ENCODE data around the gene NOTCH1.
A peak's percentile ranks its signal among the peaks of the same experiment; 100 is the strongest.

The NOTCH1 gene

GRCh38 chr9:136471802-136472487 is 73.9 kb downstream of the NOTCH1 start:
- H3K27me3 ChIP-seq (ENCODE audit: control insufficient read depth in 3 of 3, insufficient read depth in 3 of 3, low read depth in 1 of 3, low read length in 3 of 3): no peaks in the 10 kb centered on the region
- DNase-seq (ENCODE audit: low spot score): no peak

GRCh38 chr9:136470792-136471469 is 74.9 kb downstream of the NOTCH1 start:
- Histone ChIP-seq H3K27ac (replicated peaks; ENCODE audit: low read length) (no peak overlapping the region), H3K79me1 (ENCODE audit: low read depth, low read length) (peaks cover 24% of the 10 kb centered on the region), H3K18ac (ENCODE audit: low read length) (no peak overlapping the region), H3K9me3 (replicated peaks in 1 of 2; ENCODE audit: control insufficient read depth in 2 of 2, insufficient read depth in 1 of 2, low read depth in 1 of 2, low read length in 2 of 2) (no peaks in the 10 kb centered on the region), H2AFZ (ENCODE audit: low read length) (no peak overlapping the region), H4K91ac (ENCODE audit: low read depth, low read length, poor library complexity) (no peak overlapping the region), H2BK120ac (ENCODE audit: low read depth, low read length) (no peak overlapping the region), H2BK12ac (ENCODE audit: low read length) (no peak overlapping the region), H3K4me3 (ENCODE audit: low read length in 2 of 2) (no peak overlapping the region), H2BK5ac (ENCODE audit: low read length) (no peak overlapping the region), H3K36me3 (replicated peaks in 1 of 2; ENCODE audit: control insufficient read depth in 2 of 2, insufficient read depth in 2 of 2, low read length in 2 of 2) (peaks cover 72 to 100% of the 10 kb centered on the region in 2 donors), H2BK15ac (ENCODE audit: low read length) (no peak overlapping the region), H3K4ac (ENCODE audit: low read length) (no peak overlapping the region), H3K4me1 (ENCODE audit: control insufficient read depth in 2 of 2, insufficient read depth in 1 of 2, low read depth in 1 of 2, low read length in 2 of 2) (no peaks in the 10 kb centered on the region), H3K23ac (ENCODE audit: low read depth, low read length, poor library complexity) (peak overlapping the region; percentile 44), H3K14ac (ENCODE audit: low read length) (no peak overlapping the region), H2AK5ac (ENCODE audit: low read depth, low read length) (no peak overlapping the region), H3K9ac (ENCODE audit: low read depth, low read length, poor library complexity) (no peak overlapping the region), H4K8ac (ENCODE audit: low read depth, low read length) (no peak overlapping the region), H3K27me3 (ENCODE audit: control insufficient read depth in 3 of 3, insufficient read depth in 3 of 3, low read depth in 1 of 3, low read length in 3 of 3) (no peaks in the 10 kb centered on the region), H3K4me2 (ENCODE audit: insufficient read depth, low read length, poor library complexity, severe bottlenecking) (no peak overlapping the region)
- WGBS, 2 donors (ENCODE audit: extremely low coverage in 2 of 2, insufficient read length in 2 of 2, insufficient replicate concordance in 1 of 2): no CpG with 5 or more reads among the region's 12 CpGs
- no peak for DNase-seq (ENCODE audit: low spot score)

More at GRCh38 chr9:136471802-136472487, 73.9 kb downstream of the NOTCH1 start:
- Histone ChIP-seq H4K91ac (ENCODE audit: low read depth, low read length, poor library complexity) (no peak overlapping the region), H3K4ac (ENCODE audit: low read length) (no peak overlapping the region), H2BK15ac (ENCODE audit: low read length) (no peak overlapping the region), H3K14ac (ENCODE audit: low read length) (no peak overlapping the region), H3K36me3 (replicated peaks in 1 of 2; ENCODE audit: control insufficient read depth in 2 of 2, insufficient read depth in 2 of 2, low read length in 2 of 2) (peaks cover 79 to 100% of the 10 kb centered on the region in 2 donors), H3K9me3 (replicated peaks in 1 of 2; ENCODE audit: control insufficient read depth in 2 of 2, insufficient read depth in 1 of 2, low read depth in 1 of 2, low read length in 2 of 2) (no peaks in the 10 kb centered on the region), H2BK5ac (ENCODE audit: low read length) (no peak overlapping the region), H2BK12ac (ENCODE audit: low read length) (no peak overlapping the region), H2AK5ac (ENCODE audit: low read depth, low read length) (no peak overlapping the region), H3K79me1 (ENCODE audit: low read depth, low read length) (peaks cover 28% of the 10 kb centered on the region), H3K4me1 (ENCODE audit: control insufficient read depth in 2 of 2, insufficient read depth in 1 of 2, low read depth in 1 of 2, low read length in 2 of 2) (no peaks in the 10 kb centered on the region), H3K27ac (replicated peaks; ENCODE audit: low read length) (no peak overlapping the region), H3K4me2 (ENCODE audit: insufficient read depth, low read length, poor library complexity, severe bottlenecking) (no peak overlapping the region), H3K18ac (ENCODE audit: low read length) (no peak overlapping the region), H4K8ac (ENCODE audit: low read depth, low read length) (no peak overlapping the region), H2BK120ac (ENCODE audit: low read depth, low read length) (no peak overlapping the region), H3K4me3 (ENCODE audit: low read length in 2 of 2) (no peak overlapping the region), H3K23ac (ENCODE audit: low read depth, low read length, poor library complexity) (no peak overlapping the region), H2AFZ (ENCODE audit: low read length) (no peak overlapping the region), H3K9ac (ENCODE audit: low read depth, low read length, poor library complexity) (no peak overlapping the region)
- WGBS, 2 donors (ENCODE audit: extremely low coverage in 2 of 2, insufficient read length in 2 of 2, insufficient replicate concordance in 1 of 2): no CpG with 5 or more reads among the region's 19 CpGs

DNA sequence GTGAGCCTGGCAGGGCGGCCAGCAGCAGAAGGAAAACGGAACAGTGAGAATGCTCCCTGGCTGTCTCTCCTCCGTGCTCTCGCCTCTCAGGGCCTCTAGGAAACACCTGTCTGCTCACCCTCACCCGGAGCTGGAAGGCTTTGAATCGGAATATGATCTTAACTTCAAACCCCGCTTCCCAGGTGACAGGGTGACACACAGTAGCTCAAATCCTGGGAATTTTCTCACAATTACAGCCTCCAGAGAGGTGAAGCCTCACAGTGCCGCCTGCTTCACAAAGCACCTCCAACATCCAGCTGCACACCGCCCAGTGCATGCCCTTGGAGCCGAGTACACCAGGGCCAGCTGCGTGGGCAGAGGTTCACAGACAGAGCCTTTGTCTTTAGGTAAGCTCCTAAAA is 75.5 kb downstream of the NOTCH1 start:
- WGBS, 2 donors (ENCODE audit: extremely low coverage in 2 of 2, insufficient read length in 2 of 2, insufficient replicate concordance in 1 of 2): no CpG with 5 or more reads among the region's 11 CpGs
- Histone ChIP-seq H4K8ac (ENCODE audit: low read depth, low read length) (no peak overlapping the region), H3K9me3 (replicated peaks in 1 of 2; ENCODE audit: control insufficient read depth in 2 of 2, insufficient read depth in 1 of 2, low read depth in 1 of 2, low read length in 2 of 2) (no peaks in the 10 kb centered on the region), H3K9ac (ENCODE audit: low read depth, low read length, poor library complexity) (no peak overlapping the region), H3K4ac (ENCODE audit: low read length) (no peak overlapping the region), H2BK5ac (ENCODE audit: low read length) (no peak overlapping the region), H2BK15ac (ENCODE audit: low read length) (no peak overlapping the region), H3K4me2 (ENCODE audit: insufficient read depth, low read length, poor library complexity, severe bottlenecking) (no peak overlapping the region), H3K36me3 (replicated peaks in 1 of 2; ENCODE audit: control insufficient read depth in 2 of 2, insufficient read depth in 2 of 2, low read length in 2 of 2) (peaks cover 73 to 100% of the 10 kb centered on the region in 2 donors), H3K18ac (ENCODE audit: low read length) (no peak overlapping the region), H2AFZ (ENCODE audit: low read length) (no peak overlapping the region), H3K14ac (ENCODE audit: low read length) (no peak overlapping the region), H3K4me1 (ENCODE audit: control insufficient read depth in 2 of 2, insufficient read depth in 1 of 2, low read depth in 1 of 2, low read length in 2 of 2) (no peaks in the 10 kb centered on the region), H2BK12ac (ENCODE audit: low read length) (no peak overlapping the region), H2AK5ac (ENCODE audit: low read depth, low read length) (no peak overlapping the region), H4K91ac (ENCODE audit: low read depth, low read length, poor library complexity) (no peak overlapping the region), H3K4me3 (ENCODE audit: low read length in 2 of 2) (no peak overlapping the region), H3K79me1 (ENCODE audit: low read depth, low read length) (peaks cover 22% of the 10 kb centered on the region), H3K23ac (ENCODE audit: low read depth, low read length, poor library complexity) (no peak overlapping the region), H3K27ac (replicated peaks; ENCODE audit: low read length) (no peak overlapping the region), H3K27me3 (ENCODE audit: control insufficient read depth in 3 of 3, insufficient read depth in 3 of 3, low read depth in 1 of 3, low read length in 3 of 3) (no peaks in the 10 kb centered on the region), H2BK120ac (ENCODE audit: low read depth, low read length) (no peak overlapping the region)
- no peak for DNase-seq (ENCODE audit: low spot score)

DNA sequence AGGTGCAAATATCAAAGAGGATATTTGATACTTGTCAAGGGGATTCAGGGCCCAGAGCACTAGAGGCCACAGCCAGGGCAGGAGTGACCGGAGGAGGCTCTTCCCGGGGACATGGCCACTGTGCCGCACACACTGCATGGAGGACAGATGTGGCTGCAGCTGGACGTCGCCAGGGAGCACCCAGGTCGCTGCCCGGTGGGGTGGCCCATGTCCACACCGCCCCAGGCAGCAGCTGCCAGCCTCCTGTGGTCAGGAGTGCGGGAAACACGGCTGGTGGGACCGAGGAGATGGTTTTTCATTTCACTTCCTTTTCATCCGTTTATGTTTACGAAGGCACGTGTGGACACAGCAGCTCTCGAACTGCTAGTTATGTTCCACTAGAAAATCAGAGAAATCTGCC is 78.1 kb downstream of the NOTCH1 start:
- H3K27ac ChIP-seq (replicated peaks; ENCODE audit: low read length): no peak overlapping the region
- no peak overlapping the region for H2BK120ac ChIP-seq (ENCODE audit: low read depth, low read length)
- WGBS, 2 donors (ENCODE audit: extremely low coverage in 2 of 2, insufficient read length in 2 of 2, insufficient replicate concordance in 1 of 2): no CpG with 5 or more reads among the region's 15 CpGs
- H3K9me3 ChIP-seq (replicated peaks in 1 of 2; ENCODE audit: control insufficient read depth in 2 of 2, insufficient read depth in 1 of 2, low read depth in 1 of 2, low read length in 2 of 2): no peaks in the 10 kb centered on the region
- H4K91ac ChIP-seq (ENCODE audit: low read depth, low read length, poor library complexity): no peak overlapping the region
- no peak overlapping the region for H2AK5ac ChIP-seq (ENCODE audit: low read depth, low read length)
- no peaks in the 10 kb centered on the region for H3K27me3 ChIP-seq (ENCODE audit: control insufficient read depth in 3 of 3, insufficient read depth in 3 of 3, low read depth in 1 of 3, low read length in 3 of 3)
- no peak overlapping the region for H3K14ac ChIP-seq (ENCODE audit: low read length)
- H2AFZ ChIP-seq (ENCODE audit: low read length): no peak overlapping the region
- peaks cover 17% of the 10 kb centered on the region for H3K79me1 ChIP-seq (ENCODE audit: low read depth, low read length)
- no peaks in the 10 kb centered on the region for H3K4me1 ChIP-seq (ENCODE audit: control insufficient read depth in 2 of 2, insufficient read depth in 1 of 2, low read depth in 1 of 2, low read length in 2 of 2)
- peaks cover 66 to 100% of the 10 kb centered on the region in 2 donors for H3K36me3 ChIP-seq (replicated peaks in 1 of 2; ENCODE audit: control insufficient read depth in 2 of 2, insufficient read depth in 2 of 2, low read length in 2 of 2)
- H3K9ac ChIP-seq (ENCODE audit: low read depth, low read length, poor library complexity): no peak overlapping the region
- H4K8ac ChIP-seq (ENCODE audit: low read depth, low read length): no peak overlapping the region
- H3K4me2 ChIP-seq (ENCODE audit: insufficient read depth, low read length, poor library complexity, severe bottlenecking): no peak overlapping the region
- DNase-seq (ENCODE audit: low spot score): no peak
- H2BK5ac ChIP-seq (ENCODE audit: low read length): peak overlapping the region; percentile 29
- no peak overlapping the region for H2BK12ac ChIP-seq (ENCODE audit: low read length)
- H3K23ac ChIP-seq (ENCODE audit: low read depth, low read length, poor library complexity): no peak overlapping the region
- no peak overlapping the region for H3K4ac ChIP-seq (ENCODE audit: low read length)
- H3K18ac ChIP-seq (ENCODE audit: low read length): no peak overlapping the region
- peak overlapping the region in 1 of 2 donors; percentile 41 for H3K4me3 ChIP-seq (ENCODE audit: low read length in 2 of 2)
- H2BK15ac ChIP-seq (ENCODE audit: low read length): no peak overlapping the region
